Neutrophil (primary cell): Measurements from ENCODE around the gene CXCL1.
"Not testable (repeated sequence)": the region's sequence is repeated elsewhere in the genome, so short reads cannot be mapped to it uniquely, and the experiment has no call there.

ENCODE experiments used
- H3K27ac ChIP-seq: fragments of 200-600 bp; sonication (generic); 2 replicates; pipeline ENCODE4 v1.5.1; 2016; ENCODE audit warnings: mild to moderate bottlenecking, moderate library complexity
- H3K27me3 ChIP-seq: fragments of 200-600 bp; sonication (generic); 2 replicates; pipeline ENCODE4 v1.6.0; 2016; ENCODE audit warnings: mild to moderate bottlenecking
- H3K36me3 ChIP-seq: fragments of 200-600 bp; sonication (generic); 2 replicates; pipeline ENCODE4 v1.5.1; 2017
- H3K4me1 ChIP-seq, 2 experiments: fragments of 200-600 bp in 1 of 2; sonication (generic) in 1 of 2; 1 replicate in 1 of 2; 2 replicates in 1 of 2; pipeline versions ENCODE4 v1.5.1 to v1.6.1; 2013 to 2016; ENCODE audit warnings: low read depth in 1 of 2, low read length in 1 of 2, mild to moderate bottlenecking in 1 of 2, moderate library complexity in 1 of 2; ENCODE audit not compliant: control insufficient read depth in 1 of 2, insufficient read depth in 1 of 2
- H3K4me3 ChIP-seq, 2 experiments: fragments of 200-600 bp in 1 of 2; sonication (generic) in 1 of 2; 1 replicate in 1 of 2; 2 replicates in 1 of 2; pipeline ENCODE4 v1.5.1; 2013 to 2016; ENCODE audit warnings: low read depth in 1 of 2, low read length in 1 of 2, mild to moderate bottlenecking in 1 of 2, moderate library complexity in 1 of 2
- H3K9me3 ChIP-seq: fragments of 200-600 bp; sonication (generic); 2 replicates; pipeline ENCODE4 v1.5.1; 2016
- TF ChIP-seq, protein P1 (sequence below): fragments of 200-600 bp; sonication (generic); IDR thresholded peaks from 2 replicates; pipeline ENCODE4 v1.5.1; 2016; ENCODE audit warnings: antibody characterized with exemption

Gene CXCL1

GRCh38 chr4:73894001-73894400 is 24.8 kb downstream of the CXCL1 start:
- H3K27ac ChIP-seq = no peak overlapping the region

DNA sequence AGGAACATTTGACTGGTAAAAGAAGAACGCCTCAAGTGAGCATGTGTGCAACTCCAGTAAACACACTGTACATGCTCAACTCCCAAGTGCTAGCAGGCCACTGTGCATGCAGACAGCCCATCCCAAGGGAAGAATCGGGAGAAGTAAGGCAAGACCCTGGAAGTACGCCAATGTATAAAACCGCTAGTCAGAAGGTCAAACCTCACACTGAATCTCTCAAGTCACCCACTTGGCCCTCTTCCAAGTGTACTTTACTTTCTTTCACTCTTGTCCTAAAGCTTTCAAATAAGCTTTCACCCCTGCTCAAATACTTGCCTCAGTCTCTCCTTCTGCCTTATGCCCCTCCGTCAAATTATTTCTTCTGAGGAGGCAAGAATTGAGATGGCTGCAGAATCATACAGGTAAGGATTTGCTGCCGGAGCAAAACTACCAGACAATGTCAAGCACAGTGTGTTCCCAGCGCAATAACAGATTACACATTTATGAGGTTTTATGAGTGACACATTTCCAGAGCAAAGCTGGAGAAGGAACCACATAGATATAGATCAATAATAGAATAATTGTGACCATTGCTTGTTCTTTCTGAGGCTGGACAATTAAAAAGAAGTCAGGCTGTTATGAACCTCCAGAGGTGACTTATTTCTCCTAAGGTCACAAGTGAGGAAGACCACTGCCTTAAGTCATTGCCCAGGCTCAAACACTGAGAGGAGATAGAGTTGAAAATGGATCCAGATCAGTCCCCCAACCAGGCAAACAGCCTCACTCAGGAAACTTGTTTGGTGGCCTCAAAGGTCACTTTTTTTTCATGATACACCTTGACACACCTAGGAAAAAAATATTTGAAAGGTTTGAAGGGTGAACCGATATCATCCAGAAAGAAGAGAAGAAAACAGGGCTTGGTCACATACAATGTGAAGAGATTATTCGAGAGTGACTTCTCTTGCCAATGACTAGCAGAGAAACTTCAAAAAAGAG is 26.3 kb downstream of the CXCL1 start:
- TF ChIP-seq, protein P1, sequence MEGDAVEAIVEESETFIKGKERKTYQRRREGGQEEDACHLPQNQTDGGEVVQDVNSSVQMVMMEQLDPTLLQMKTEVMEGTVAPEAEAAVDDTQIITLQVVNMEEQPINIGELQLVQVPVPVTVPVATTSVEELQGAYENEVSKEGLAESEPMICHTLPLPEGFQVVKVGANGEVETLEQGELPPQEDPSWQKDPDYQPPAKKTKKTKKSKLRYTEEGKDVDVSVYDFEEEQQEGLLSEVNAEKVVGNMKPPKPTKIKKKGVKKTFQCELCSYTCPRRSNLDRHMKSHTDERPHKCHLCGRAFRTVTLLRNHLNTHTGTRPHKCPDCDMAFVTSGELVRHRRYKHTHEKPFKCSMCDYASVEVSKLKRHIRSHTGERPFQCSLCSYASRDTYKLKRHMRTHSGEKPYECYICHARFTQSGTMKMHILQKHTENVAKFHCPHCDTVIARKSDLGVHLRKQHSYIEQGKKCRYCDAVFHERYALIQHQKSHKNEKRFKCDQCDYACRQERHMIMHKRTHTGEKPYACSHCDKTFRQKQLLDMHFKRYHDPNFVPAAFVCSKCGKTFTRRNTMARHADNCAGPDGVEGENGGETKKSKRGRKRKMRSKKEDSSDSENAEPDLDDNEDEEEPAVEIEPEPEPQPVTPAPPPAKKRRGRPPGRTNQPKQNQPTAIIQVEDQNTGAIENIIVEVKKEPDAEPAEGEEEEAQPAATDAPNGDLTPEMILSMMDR = no peak
- H3K4me3 ChIP-seq = no peak overlapping the region
- no peaks in the 10 kb centered on the region for H3K27me3 ChIP-seq
- no peak overlapping the region for H3K27ac ChIP-seq
- H3K36me3 ChIP-seq = no peaks in the 10 kb centered on the region
- peaks cover 17 to 22% of the 10 kb centered on the region in 2 experiments for H3K4me1 ChIP-seq
- no peaks in the 10 kb centered on the region for H3K9me3 ChIP-seq

More at GRCh38 chr4:73894001-73894400, 24.8 kb downstream of the CXCL1 start:
- no peaks in the 10 kb centered on the region for H3K9me3 ChIP-seq
- H3K36me3 ChIP-seq = no peaks in the 10 kb centered on the region
- no peak overlapping the region for H3K4me3 ChIP-seq
- H3K27me3 ChIP-seq = no peaks in the 10 kb centered on the region
- peaks cover 17 to 23% of the 10 kb centered on the region in 2 experiments for H3K4me1 ChIP-seq
- TF ChIP-seq, protein P1 = no peak

DNA sequence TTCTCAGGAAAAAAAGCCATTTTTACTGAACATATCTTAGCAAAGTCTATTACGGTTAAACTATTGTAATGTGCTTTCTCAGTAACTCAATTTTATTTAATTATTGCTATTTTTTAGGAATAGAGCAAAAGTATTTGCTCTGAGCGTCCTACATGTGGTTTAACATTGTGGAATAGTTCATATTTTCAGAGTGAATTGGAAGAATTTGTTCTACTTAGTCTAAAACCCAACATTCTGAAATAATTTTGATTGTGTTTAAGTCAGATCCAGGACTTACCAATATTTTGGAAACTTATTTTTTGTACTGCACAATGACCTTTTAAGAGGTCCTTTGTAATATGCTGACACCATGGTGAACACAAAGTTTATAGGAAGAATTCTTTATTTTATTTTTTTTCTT is 27.2 kb downstream of the CXCL1 start:
- Histone ChIP-seq H3K27ac (no peak overlapping the region), H3K4me3 (no peak overlapping the region), H3K4me1 (peaks cover 11 to 13% of the 10 kb centered on the region in 2 experiments), H3K9me3 (no peaks in the 10 kb centered on the region), H3K27me3 (no peaks in the 10 kb centered on the region), H3K36me3 (no peaks in the 10 kb centered on the region)
- TF ChIP-seq, protein P1 = no peak

GRCh38 chr4:73897380-73898136 is 28.4 kb downstream of the CXCL1 start:
- no peak overlapping the region for H3K4me3 ChIP-seq
- no peak overlapping the region for H3K27ac ChIP-seq
- H3K36me3 ChIP-seq = no peaks in the 10 kb centered on the region
- H3K9me3 ChIP-seq = no peaks in the 10 kb centered on the region
- H3K27me3 ChIP-seq = no peaks in the 10 kb centered on the region
- TF ChIP-seq, protein P1 = no peak
- peaks cover 0 to 3% of the 10 kb centered on the region in 2 experiments for H3K4me1 ChIP-seq

DNA sequence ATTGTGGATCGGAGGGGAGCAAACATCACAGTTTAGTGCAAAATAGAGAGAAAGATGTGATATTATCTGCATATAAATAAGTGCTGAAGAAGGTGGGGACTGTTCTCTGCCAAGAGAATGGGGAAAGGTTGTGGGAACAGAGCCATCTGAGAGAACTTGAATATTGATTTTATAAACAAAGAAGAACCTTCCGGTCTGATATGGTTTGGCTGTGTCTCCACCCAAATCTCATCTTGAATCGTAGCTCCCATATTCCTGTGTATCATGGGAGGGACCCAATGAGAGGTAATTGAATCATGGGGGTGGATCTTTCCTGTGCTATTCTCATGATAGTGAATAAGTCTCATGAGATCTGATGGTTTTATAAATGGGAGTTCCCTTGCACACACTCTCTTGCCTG is 30.1 kb downstream of the CXCL1 start:
- not testable (repeated sequence) for H3K4me3 ChIP-seq, H3K27me3 ChIP-seq, H3K27ac ChIP-seq, H3K36me3 ChIP-seq, H3K9me3 ChIP-seq
- H3K4me1 ChIP-seq = peaks cover 0 to 17% of the 10 kb centered on the region in 2 experiments
